Nephron progenitor cell (in vitro differentiated cells): Measurements from ENCODE around the gene METTL22.

ENCODE experiments used
- DNase-seq: peaks from one replicate; pipeline ENCODE4 v3.0.0; 2021
- H3K27ac Mint-ChIP-seq: 2 replicates; pipeline ENCODE4 v1.8.0; 2021; ENCODE audit warnings: mild to moderate bottlenecking, moderate library complexity, mixed read lengths
- H3K27me3 Mint-ChIP-seq: 2 replicates; pipeline ENCODE4 v1.8.0; 2021; ENCODE audit warnings: mild to moderate bottlenecking, low read depth, mixed read lengths; ENCODE audit not compliant: poor library complexity
- H3K36me3 Mint-ChIP-seq: 2 replicates; pipeline ENCODE4 v1.8.0; 2021; ENCODE audit warnings: low read depth, mixed read lengths
- H3K4me1 Mint-ChIP-seq: 2 replicates; pipeline ENCODE4 v1.8.0; 2021; ENCODE audit warnings: mixed read lengths
- H3K4me3 Mint-ChIP-seq: 2 replicates; pipeline ENCODE4 v1.8.0; 2021; ENCODE audit warnings: mild to moderate bottlenecking, moderate library complexity, mixed read lengths
- H3K9me3 Mint-ChIP-seq: 2 replicates; pipeline ENCODE4 v1.8.0; 2021; ENCODE audit warnings: mild to moderate bottlenecking, moderate library complexity, mixed read lengths
- TF ChIP-seq, protein P1 (sequence below): fragments of 200-600 bp; sonication (generic); IDR thresholded peaks from 2 replicates; pipeline ENCODE4 v1.5.0; 2021; ENCODE audit warnings: antibody characterized with exemption

The METTL22 gene

DNA sequence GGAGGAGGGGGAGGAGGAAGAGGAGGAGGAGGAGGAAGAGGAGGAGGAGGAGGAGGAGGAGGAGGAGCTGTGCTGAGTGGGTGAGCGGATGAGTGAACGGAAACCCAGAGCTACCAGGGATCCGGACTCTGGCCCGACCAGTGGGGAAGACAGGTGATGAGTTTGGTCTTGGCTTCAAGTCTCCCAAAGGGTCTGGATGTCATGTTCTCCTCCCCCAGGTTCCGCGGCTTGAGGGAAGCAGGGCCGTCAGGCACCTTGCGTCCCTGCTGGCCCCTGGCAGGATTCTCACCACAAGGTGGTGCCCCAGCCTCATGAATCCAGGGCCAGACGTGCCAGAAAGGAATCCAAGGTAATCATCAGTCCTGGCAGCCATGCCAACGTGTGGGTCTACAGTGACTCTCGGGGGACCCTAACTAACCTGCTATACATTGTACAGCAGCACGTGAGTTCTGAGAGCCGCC is 39.4 kb downstream of the METTL22 start:
- Mint-ChIP-seq H3K27ac (no peak overlapping the region), H3K36me3 (no peaks in the 10 kb centered on the region), H3K9me3 (no peaks in the 10 kb centered on the region), H3K4me3 (no peak overlapping the region), H3K4me1 (no peaks in the 10 kb centered on the region), H3K27me3 (peaks cover 20% of the 10 kb centered on the region)
- DNase-seq, result peak; percentile 77
- TF ChIP-seq, protein P1, sequence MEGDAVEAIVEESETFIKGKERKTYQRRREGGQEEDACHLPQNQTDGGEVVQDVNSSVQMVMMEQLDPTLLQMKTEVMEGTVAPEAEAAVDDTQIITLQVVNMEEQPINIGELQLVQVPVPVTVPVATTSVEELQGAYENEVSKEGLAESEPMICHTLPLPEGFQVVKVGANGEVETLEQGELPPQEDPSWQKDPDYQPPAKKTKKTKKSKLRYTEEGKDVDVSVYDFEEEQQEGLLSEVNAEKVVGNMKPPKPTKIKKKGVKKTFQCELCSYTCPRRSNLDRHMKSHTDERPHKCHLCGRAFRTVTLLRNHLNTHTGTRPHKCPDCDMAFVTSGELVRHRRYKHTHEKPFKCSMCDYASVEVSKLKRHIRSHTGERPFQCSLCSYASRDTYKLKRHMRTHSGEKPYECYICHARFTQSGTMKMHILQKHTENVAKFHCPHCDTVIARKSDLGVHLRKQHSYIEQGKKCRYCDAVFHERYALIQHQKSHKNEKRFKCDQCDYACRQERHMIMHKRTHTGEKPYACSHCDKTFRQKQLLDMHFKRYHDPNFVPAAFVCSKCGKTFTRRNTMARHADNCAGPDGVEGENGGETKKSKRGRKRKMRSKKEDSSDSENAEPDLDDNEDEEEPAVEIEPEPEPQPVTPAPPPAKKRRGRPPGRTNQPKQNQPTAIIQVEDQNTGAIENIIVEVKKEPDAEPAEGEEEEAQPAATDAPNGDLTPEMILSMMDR, result peak; percentile 60

DNA sequence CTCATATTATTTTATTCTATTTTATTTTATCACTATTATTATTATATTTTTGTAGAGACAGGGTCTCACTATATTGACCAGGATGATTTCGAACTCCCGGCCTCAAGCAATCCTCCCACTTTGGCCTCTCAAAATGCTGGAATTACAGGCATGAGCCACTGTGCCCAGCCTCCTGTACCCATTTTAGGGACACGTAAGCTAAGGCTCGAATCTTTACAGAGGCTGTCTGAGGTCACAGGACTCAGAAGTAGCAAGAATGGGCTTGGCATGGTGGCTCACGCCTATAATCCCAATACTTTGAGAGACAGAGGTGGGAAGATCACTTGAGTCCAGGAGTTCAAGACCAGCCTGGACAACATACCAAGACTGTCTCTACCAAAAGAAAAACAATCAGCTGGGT is 40.2 kb downstream of the METTL22 start:
- no peak for DNase-seq
- Mint-ChIP-seq H3K36me3 (no peaks in the 10 kb centered on the region), H3K9me3 (no peaks in the 10 kb centered on the region), H3K4me1 (no peaks in the 10 kb centered on the region), H3K4me3 (no peak overlapping the region), H3K27ac (no peak overlapping the region), H3K27me3 (peaks cover 23% of the 10 kb centered on the region)
- TF ChIP-seq, protein P1, result no peak

DNA sequence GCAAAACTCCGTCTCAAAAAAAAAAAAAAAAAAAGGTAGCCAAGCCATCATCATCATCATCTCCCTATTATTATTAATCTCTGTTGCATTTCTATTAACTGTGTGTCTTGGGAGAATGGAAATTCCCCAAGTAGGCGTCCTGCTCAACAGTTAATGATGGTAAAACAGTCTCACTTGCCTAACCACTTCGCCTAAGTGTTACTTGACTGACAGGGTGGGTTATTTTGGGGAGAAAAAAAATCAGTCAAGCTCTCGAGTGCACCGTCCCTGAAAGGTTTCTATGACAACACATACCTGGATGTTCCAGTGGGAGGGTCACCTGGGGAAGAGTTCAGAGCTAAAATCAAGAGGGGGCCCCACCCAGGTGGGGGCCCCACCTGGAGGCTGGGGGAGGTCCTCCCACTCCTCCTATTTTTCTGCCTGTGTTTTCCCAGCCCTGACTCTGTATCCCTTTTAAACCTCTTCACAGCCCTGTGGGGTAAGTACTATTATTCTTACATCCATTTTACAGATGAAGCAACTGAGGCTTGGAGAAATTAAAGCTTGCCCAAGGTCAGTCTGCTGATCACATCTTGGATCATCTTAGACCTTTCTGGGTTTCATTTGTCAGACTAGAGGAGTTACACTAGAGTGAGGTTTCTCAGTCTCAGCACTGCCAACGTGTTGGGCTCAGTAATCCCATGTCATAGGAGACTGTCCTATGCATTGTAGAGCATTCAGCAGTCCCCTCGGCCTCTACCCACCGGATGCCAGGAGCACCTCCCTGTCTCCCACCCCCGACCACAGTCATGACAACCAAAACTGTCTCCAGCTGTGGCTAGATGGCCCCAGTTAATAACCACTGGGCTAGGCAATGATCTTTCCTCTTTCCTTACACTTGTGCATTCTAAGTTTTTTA is 41.9 kb downstream of the METTL22 start:
- H3K27ac Mint-ChIP-seq, result no peak overlapping the region
- H3K4me1 Mint-ChIP-seq, result no peaks in the 10 kb centered on the region
- no peaks in the 10 kb centered on the region for H3K36me3 Mint-ChIP-seq
- DNase-seq, result no peak
- H3K27me3 Mint-ChIP-seq, result peaks cover 23% of the 10 kb centered on the region
- no peaks in the 10 kb centered on the region for H3K9me3 Mint-ChIP-seq
- H3K4me3 Mint-ChIP-seq, result no peak overlapping the region
- TF ChIP-seq, protein P1, result no peak

DNA sequence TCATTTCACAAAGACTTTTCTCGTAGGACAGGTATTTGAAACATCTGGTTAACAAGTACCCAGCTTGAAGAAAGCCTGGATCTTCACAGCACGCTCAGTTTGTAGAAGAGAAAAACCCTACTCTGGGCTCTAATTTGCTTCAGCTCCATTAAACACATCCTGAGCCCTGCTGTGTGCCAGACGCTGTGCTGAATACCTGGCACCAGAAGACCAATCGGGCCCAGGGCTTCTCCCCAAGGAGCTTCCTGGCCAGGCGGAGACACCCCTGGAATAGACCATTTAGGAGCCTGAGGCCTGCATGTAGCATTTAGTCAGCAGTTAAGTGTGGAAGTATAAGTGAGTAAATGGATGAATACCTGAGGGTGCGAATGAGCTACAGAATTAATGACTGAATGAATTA is 44.0 kb downstream of the METTL22 start:
- H3K9me3 Mint-ChIP-seq, result no peaks in the 10 kb centered on the region
- no peaks in the 10 kb centered on the region for H3K36me3 Mint-ChIP-seq
- no peak overlapping the region for H3K27ac Mint-ChIP-seq
- H3K27me3 Mint-ChIP-seq, result peaks cover 26% of the 10 kb centered on the region
- DNase-seq, result no peak
- no peak overlapping the region for H3K4me3 Mint-ChIP-seq
- no peaks in the 10 kb centered on the region for H3K4me1 Mint-ChIP-seq
- TF ChIP-seq, protein P1, result no peak

DNA sequence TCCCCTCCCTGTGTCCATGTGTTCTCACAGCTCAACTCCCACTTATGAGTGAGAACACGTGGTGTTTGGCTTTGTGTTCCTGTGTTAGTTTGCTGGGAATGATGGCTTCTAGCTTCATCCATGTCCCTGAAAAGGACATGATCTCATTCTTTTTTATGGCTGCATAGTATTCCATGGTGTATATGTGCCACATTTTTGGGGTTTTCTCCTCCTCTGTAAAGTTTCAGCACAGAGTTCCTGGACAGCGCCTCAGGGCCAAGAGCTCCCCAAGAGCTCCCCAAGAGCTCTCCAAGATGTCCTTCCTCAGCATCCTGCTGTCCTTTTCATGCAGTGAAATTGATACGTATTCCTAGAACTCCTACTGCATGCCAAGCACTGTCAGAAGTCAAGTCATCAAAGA is 46.0 kb downstream of the METTL22 start:
- H3K4me1 Mint-ChIP-seq, result no peaks in the 10 kb centered on the region
- H3K9me3 Mint-ChIP-seq, result no peaks in the 10 kb centered on the region
- H3K4me3 Mint-ChIP-seq, result no peak overlapping the region
- H3K36me3 Mint-ChIP-seq, result no peaks in the 10 kb centered on the region
- H3K27me3 Mint-ChIP-seq, result peaks cover 30% of the 10 kb centered on the region
- H3K27ac Mint-ChIP-seq, result no peak overlapping the region
- no peak for DNase-seq
- TF ChIP-seq, protein P1, result no peak

DNA sequence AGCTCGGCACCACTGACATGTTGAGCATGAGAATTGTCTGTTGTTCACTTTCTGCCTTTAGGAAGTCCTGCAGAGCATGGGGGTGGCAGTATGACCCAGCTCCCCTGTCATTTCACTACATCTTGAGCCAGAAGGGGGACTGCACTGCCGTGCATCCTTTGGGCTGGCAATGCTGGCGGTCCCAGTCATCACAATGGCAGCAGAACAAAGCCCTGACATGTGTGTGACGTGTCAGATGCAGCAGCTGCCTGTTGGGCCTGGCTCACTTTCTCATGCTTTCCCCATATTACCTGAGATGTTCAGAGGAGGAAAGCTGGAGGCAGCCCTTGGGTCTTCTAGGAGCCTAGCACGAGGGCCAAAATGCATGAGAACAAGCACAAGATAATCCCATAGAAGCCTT is 46.6 kb downstream of the METTL22 start:
- H3K4me1 Mint-ChIP-seq, result peaks cover 2% of the 10 kb centered on the region
- no peak overlapping the region for H3K4me3 Mint-ChIP-seq
- no peak overlapping the region for H3K27ac Mint-ChIP-seq
- no peaks in the 10 kb centered on the region for H3K36me3 Mint-ChIP-seq
- TF ChIP-seq, protein P1, result no peak
- H3K9me3 Mint-ChIP-seq, result no peaks in the 10 kb centered on the region
- H3K27me3 Mint-ChIP-seq, result peaks cover 32% of the 10 kb centered on the region
- no peak for DNase-seq
